Measurements from ENCODE around the gene AGPAT3. TPM values are rescaled to one million over a fixed set of nuclear protein-coding genes. Genes with fewer than 3 reads are reported as not detected.
A peak's percentile ranks its signal among the peaks of the same experiment; 100 is the strongest.

The AGPAT3 gene
- total and polyA plus RNA-seq, 10 of the 15 experiments (the other 5 are each of a cell fraction or from before 2014, with no cell fraction given): 1.2 to 110 (median 30.8) TPM

DNA sequence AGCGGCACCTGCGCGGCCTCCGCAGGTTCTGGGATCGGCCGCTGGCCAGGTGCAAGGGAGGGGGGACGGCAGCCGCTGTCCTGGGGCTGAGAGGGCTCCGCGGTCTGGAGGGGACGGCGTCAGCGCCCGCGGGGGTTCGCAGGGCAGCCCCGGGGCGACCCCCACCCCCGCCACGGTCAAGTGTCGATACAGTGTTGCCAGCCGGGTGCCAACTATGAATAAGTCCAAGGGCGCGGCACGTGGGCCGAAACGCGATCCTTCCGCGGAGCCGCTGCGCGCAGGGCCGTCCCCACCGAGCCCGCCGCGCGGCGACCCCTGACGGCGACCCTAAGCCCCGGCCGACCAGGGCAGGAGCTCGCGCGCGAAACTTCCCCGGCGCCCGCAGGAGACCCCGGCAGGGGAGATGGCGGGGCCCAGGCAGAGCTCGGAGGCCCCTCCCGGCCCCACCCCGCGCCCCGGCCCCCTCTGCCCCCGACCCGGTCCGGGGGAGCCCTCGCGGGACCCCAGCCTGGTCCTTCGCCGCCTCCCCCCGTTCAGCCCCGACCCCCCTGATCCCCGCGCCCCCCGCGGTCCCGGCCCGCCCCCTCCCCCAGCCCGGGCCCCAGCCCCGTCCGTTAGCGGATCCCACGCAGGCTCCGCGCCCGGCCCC lies 586 bp upstream of the AGPAT3 start (continued):
- TF ChIP-seq, protein P1, sequence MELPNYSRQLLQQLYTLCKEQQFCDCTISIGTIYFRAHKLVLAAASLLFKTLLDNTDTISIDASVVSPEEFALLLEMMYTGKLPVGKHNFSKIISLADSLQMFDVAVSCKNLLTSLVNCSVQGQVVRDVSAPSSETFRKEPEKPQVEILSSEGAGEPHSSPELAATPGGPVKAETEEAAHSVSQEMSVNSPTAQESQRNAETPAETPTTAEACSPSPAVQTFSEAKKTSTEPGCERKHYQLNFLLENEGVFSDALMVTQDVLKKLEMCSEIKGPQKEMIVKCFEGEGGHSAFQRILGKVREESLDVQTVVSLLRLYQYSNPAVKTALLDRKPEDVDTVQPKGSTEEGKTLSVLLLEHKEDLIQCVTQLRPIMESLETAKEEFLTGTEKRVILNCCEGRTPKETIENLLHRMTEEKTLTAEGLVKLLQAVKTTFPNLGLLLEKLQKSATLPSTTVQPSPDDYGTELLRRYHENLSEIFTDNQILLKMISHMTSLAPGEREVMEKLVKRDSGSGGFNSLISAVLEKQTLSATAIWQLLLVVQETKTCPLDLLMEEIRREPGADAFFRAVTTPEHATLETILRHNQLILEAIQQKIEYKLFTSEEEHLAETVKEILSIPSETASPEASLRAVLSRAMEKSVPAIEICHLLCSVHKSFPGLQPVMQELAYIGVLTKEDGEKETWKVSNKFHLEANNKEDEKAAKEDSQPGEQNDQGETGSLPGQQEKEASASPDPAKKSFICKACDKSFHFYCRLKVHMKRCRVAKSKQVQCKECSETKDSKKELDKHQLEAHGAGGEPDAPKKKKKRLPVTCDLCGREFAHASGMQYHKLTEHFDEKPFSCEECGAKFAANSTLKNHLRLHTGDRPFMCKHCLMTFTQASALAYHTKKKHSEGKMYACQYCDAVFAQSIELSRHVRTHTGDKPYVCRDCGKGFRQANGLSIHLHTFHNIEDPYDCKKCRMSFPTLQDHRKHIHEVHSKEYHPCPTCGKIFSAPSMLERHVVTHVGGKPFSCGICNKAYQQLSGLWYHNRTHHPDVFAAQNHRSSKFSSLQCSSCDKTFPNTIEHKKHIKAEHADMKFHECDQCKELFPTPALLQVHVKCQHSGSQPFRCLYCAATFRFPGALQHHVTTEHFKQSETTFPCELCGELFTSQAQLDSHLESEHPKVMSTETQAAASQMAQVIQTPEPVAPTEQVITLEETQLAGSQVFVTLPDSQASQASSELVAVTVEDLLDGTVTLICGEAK (IDR thresholded peaks at IDR 0.05; ENCODE audit: borderline replicate concordance): no peak
- TF ChIP-seq ZNF384 (IDR thresholded peaks at IDR 0.05; ENCODE audit: borderline replicate concordance, low read depth, low read length) (no peak), KAT2A (conservative IDR thresholded peaks at IDR 0.05; ENCODE audit: control insufficient read depth, low read depth, low read length) (no peak), ZZZ3 (IDR thresholded peaks at IDR 0.05; ENCODE audit: control insufficient read depth, insufficient read length, low read depth) (no peak), ASH2L (IDR thresholded peaks at IDR 0.05; ENCODE audit: borderline replicate concordance, low read depth) (no peak), ZNF217 (IDR thresholded peaks at IDR 0.05) (0 out of 2 replicates have a peak, but pooled peaks have one; percentile 31), ZNF274 (IDR thresholded peaks at IDR 0.05; ENCODE audit: insufficient read depth, insufficient read length) (no peak), NR2C2 (IDR thresholded peaks at IDR 0.05; ENCODE audit: borderline replicate concordance, control insufficient read depth, insufficient read length, low read depth) (no peak), CREM (IDR thresholded peaks at IDR 0.05; ENCODE audit: low read depth) (no peak; the same call in 1 of the 2 replicates), SMAD5 (IDR thresholded peaks at IDR 0.05; ENCODE audit: low read depth) (no peak), FOXK2 (IDR thresholded peaks at IDR 0.05) (no peak), ZNF622 (IDR thresholded peaks at IDR 0.05) (no peak), HDAC2 (IDR thresholded peaks at IDR 0.05) (no peak), RELA (IDR thresholded peaks at IDR 0.05; ENCODE audit: borderline replicate concordance, partially characterized antibody) (peak; percentile 37), GABPA (IDR thresholded peaks at IDR 0.05; ENCODE audit: low read depth) (no peak), SMAD1 (IDR thresholded peaks at IDR 0.05; ENCODE audit: low read depth, partially characterized antibody) (no peak), RCOR1 (conservative IDR thresholded peaks at IDR 0.05; ENCODE audit: low read depth, low read length) (no peak), CHD1 (IDR thresholded peaks at IDR 0.05; ENCODE audit: low read depth, low read length) (no peak)
- TF ChIP-seq, protein P2, sequence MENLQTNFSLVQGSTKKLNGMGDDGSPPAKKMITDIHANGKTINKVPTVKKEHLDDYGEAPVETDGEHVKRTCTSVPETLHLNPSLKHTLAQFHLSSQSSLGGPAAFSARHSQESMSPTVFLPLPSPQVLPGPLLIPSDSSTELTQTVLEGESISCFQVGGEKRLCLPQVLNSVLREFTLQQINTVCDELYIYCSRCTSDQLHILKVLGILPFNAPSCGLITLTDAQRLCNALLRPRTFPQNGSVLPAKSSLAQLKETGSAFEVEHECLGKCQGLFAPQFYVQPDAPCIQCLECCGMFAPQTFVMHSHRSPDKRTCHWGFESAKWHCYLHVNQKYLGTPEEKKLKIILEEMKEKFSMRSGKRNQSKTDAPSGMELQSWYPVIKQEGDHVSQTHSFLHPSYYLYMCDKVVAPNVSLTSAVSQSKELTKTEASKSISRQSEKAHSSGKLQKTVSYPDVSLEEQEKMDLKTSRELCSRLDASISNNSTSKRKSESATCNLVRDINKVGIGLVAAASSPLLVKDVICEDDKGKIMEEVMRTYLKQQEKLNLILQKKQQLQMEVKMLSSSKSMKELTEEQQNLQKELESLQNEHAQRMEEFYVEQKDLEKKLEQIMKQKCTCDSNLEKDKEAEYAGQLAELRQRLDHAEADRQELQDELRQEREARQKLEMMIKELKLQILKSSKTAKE (IDR thresholded peaks at IDR 0.05; ENCODE audit: low read depth, poor library complexity, severe bottlenecking): no peak
- TF ChIP-seq, protein P3, sequence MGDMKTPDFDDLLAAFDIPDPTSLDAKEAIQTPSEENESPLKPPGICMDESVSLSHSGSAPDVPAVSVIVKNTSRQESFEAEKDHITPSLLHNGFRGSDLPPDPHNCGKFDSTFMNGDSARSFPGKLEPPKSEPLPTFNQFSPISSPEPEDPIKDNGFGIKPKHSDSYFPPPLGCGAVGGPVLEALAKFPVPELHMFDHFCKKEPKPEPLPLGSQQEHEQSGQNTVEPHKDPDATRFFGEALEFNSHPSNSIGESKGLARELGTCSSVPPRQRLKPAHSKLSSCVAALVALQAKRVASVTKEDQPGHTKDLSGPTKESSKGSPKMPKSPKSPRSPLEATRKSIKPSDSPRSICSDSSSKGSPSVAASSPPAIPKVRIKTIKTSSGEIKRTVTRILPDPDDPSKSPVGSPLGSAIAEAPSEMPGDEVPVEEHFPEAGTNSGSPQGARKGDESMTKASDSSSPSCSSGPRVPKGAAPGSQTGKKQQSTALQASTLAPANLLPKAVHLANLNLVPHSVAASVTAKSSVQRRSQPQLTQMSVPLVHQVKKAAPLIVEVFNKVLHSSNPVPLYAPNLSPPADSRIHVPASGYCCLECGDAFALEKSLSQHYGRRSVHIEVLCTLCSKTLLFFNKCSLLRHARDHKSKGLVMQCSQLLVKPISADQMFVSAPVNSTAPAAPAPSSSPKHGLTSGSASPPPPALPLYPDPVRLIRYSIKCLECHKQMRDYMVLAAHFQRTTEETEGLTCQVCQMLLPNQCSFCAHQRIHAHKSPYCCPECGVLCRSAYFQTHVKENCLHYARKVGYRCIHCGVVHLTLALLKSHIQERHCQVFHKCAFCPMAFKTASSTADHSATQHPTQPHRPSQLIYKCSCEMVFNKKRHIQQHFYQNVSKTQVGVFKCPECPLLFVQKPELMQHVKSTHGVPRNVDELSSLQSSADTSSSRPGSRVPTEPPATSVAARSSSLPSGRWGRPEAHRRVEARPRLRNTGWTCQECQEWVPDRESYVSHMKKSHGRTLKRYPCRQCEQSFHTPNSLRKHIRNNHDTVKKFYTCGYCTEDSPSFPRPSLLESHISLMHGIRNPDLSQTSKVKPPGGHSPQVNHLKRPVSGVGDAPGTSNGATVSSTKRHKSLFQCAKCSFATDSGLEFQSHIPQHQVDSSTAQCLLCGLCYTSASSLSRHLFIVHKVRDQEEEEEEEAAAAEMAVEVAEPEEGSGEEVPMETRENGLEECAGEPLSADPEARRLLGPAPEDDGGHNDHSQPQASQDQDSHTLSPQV (IDR thresholded peaks at IDR 0.05): no peak
